Activated naive CD4-positive, alpha-beta T cell treated with anti-CD3 and anti-CD28 coated beads, Interleukin-2, amount 50 U/mL, for 24 hours (primary cell): ENCODE results near the gene FLOT2.
A peak's percentile ranks its signal among the peaks of the same experiment; 100 is the strongest.
"Not testable (repeated sequence)": the region's sequence is repeated elsewhere in the genome, so short reads cannot be mapped to it uniquely, and the experiment has no call there.

Experiments used
- H3K27ac Mint-ChIP-seq: one replicate; pipeline ENCODE4 v1.8.0; 2021; ENCODE audit warnings: mild to moderate bottlenecking, mixed read lengths
- H3K27me3 Mint-ChIP-seq: one replicate; pipeline ENCODE4 v1.8.0; 2021; ENCODE audit warnings: mixed read lengths
- H3K36me3 Mint-ChIP-seq: one replicate; pipeline ENCODE4 v1.8.0; 2021; ENCODE audit warnings: mixed read lengths
- H3K4me1 Mint-ChIP-seq: one replicate; pipeline ENCODE4 v1.8.0; 2021; ENCODE audit warnings: mixed read lengths
- H3K4me3 Mint-ChIP-seq: one replicate; pipeline ENCODE4 v1.8.0; 2021; ENCODE audit warnings: mild to moderate bottlenecking, mixed read lengths
- H3K9me3 Mint-ChIP-seq: one replicate; pipeline ENCODE4 v1.8.0; 2021; ENCODE audit warnings: mixed read lengths

Gene FLOT2

DNA sequence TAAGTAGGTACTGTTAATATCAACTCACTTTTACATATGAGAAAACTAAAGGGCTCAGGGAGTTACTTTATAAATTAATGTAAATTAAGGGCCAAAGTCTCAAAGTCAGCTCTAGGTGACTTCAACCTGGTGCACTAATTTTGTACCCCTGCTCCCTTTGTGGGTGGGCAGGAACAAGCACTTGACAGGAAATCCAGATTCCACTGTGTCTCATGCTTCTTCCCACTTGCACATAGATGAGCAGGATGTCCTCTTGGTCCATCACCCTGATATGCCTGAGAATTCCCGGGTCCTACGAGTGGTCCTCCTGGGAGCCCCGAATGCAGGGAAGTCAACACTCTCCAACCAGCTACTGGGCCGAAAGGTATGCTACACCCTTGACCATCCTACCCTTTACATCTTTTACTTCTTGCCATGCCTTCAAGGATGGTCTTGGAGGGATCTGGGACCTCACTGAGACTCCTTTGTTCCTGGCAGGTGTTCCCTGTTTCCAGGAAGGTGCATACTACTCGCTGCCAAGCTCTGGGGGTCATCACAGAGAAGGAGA is 41.4 kb downstream of the FLOT2 start:
- no peaks in the 10 kb centered on the region for H3K9me3 Mint-ChIP-seq
- peaks cover 25% of the 10 kb centered on the region for H3K4me1 Mint-ChIP-seq
- H3K27me3 Mint-ChIP-seq: no peaks in the 10 kb centered on the region
- H3K27ac Mint-ChIP-seq: no peak overlapping the region
- H3K36me3 Mint-ChIP-seq: peaks cover 8% of the 10 kb centered on the region
- peak overlapping the region; percentile 95 for H3K4me3 Mint-ChIP-seq

DNA sequence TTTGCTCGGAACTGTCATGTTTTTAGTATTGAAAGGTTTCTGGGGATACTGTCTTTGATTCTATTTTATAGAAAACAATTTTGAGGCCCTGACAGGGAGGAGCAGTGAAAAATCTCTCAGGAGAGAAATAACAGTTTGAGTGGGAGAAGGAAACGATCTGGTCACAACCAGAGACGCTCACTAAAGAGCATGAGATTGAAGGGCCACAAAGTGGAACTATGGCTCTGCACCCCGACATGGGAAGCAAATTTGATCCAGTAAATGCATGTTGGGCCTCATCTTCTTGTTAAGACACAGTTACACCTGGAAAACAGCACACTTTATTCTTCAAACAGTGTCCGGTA is 42.2 kb downstream of the FLOT2 start:
- peaks cover 8% of the 10 kb centered on the region for H3K36me3 Mint-ChIP-seq
- H3K4me1 Mint-ChIP-seq: peaks cover 25% of the 10 kb centered on the region
- H3K27ac Mint-ChIP-seq: peak overlapping the region; percentile 97
- no peaks in the 10 kb centered on the region for H3K9me3 Mint-ChIP-seq
- no peaks in the 10 kb centered on the region for H3K27me3 Mint-ChIP-seq
- peak overlapping the region; percentile 95 for H3K4me3 Mint-ChIP-seq

DNA sequence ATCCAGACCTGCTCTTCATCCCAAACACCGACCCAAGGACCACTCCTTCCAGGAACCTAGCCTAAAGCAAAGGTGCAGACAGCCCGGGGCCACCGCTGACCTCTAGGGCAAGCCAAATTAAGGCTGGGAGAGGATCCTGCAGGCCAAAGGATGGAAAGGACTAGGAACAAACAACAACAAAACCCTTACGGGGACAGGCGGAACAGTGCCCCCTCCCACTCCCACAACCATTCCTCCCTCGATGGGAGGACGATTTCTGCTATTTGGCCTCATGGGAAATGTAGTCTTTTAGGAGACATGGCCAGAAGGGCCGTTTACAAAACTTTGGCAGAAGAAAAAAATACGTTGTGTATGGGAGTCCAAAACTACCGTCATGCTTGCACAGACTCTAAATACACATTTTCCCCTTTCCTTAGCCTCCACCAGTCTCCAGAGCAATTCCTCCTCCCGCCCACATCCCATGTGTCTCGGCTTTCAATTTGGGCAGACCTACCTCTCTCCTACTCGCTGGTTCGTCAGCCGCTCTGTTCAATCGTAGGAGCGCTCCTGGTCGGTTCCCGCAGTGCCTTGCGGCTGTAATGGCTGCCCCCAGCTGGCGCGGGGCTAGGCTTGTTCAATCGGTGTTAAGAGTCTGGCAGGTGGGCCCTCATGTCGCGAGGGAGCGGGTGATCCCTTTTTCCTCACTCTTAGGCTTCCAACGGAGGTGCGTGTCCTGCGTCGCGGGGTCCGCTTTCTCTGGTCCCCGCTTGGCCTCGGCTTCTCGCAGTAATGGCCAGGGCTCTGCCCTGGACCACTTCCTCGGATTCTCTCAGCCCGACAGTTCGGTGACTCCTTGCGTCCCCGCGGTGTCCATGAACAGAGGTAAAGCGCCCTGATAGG is 42.8 kb downstream of the FLOT2 start, which contains the start of gene ERAL1:
TSS of gene ERAL1 (plus strand) at position 560 of the 879 bp plus-strand sequence. CDS start at position 579, 19 bp downstream.
- Mint-ChIP-seq H3K4me1 (peaks cover 25% of the 10 kb centered on the region), H3K9me3 (no peaks in the 10 kb centered on the region), H3K4me3 (peak within 1 kb of the TSS; percentile 95), H3K36me3 (peaks cover 8% of the 10 kb centered on the region), H3K27me3 (no peaks in the 10 kb centered on the region), H3K27ac (peak within 1 kb of the TSS; percentile 97)

DNA sequence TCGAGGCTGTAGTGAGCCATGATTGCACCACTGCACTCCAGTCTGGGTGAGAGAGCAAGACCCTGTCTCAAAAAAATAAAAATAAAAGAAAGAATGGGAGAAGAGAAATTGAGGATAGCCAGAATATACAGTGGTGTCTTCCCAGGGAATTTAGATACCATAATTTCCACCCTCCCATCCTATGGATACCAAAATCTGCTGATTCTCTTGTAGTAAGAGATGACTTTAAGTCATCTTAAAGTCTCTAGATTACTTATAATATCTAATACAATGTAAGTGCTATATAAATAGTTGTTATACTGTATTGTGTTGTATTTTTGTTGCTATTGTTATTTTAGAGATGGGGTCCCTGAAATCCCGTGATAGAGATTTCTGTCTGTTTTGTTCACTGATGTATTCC is 44.2 kb downstream of the FLOT2 start:
- H3K36me3 Mint-ChIP-seq: peaks cover 4% of the 10 kb centered on the region
- H3K4me3 Mint-ChIP-seq: peak overlapping the region; percentile 36
- peaks cover 26% of the 10 kb centered on the region for H3K4me1 Mint-ChIP-seq
- no peak overlapping the region for H3K27ac Mint-ChIP-seq
- no peaks in the 10 kb centered on the region for H3K9me3 Mint-ChIP-seq
- no peaks in the 10 kb centered on the region for H3K27me3 Mint-ChIP-seq

DNA sequence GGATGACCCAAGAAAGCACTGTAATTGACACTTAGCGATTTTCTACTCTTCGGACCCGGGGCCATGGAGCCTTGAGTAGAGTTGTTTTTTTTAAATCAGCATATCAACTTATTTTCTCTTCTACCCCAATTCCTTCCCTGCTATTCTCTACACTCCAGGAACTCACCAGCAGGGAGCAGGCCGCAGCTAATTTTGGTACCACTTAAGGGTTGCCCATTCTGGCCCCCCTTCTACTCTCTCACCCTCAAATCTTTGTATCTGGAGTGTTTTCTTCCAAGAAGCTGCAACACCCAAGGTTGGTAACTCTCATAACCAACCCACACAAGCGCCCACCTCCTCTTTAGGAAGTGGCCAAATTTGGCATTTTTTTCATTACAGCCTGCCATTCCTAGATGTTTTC is 48.3 kb downstream of the FLOT2 start:
- Mint-ChIP-seq H3K4me1 (peaks cover 4% of the 10 kb centered on the region), H3K4me3 (no peak overlapping the region), H3K27me3 (no peaks in the 10 kb centered on the region), H3K36me3 (no peaks in the 10 kb centered on the region), H3K9me3 (no peaks in the 10 kb centered on the region), H3K27ac (no peak overlapping the region)

DNA sequence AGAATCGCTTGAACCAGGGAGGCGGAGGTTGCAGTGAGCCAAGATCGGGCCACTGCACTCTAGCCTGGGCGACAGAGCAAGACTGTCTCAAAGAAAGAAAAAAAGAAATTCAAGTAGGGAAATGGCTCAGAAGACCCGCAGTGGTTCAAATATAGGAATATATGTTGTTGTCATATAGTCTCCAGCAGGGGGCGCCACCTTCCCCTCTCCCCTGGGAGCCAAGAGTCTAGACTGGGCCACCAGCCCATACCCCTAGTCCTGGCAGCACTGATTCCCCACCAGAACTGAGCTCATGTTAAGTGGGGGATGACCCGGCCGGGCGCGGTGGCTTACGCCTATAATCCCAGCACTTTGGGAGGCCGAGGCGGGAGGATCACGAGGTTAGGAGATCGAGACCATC is 48.9 kb downstream of the FLOT2 start:
- not testable (repeated sequence) for H3K4me1 Mint-ChIP-seq, H3K27ac Mint-ChIP-seq, H3K36me3 Mint-ChIP-seq, H3K27me3 Mint-ChIP-seq, H3K4me3 Mint-ChIP-seq, H3K9me3 Mint-ChIP-seq

DNA sequence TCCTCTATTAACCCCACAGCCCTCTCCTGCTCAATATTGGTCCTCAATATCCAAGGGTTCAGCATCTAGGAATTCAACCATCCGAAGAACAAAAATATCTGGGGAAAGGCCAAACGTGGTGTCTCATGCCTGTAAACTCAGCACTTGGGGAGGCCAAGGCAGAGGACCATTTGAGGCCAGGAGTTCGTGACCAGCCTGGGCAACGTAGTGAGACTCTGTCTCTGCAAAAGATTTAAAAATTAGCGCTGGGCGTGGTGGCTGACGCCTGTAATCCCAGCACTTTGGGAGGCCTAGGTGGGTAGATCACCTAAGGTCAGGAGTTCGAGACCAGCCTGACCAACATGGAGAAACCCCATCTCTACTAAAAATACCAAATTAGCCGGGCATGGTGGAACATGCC is 50.8 kb downstream of the FLOT2 start:
- not testable (repeated sequence) for H3K27ac Mint-ChIP-seq, H3K9me3 Mint-ChIP-seq, H3K36me3 Mint-ChIP-seq, H3K4me1 Mint-ChIP-seq, H3K27me3 Mint-ChIP-seq, H3K4me3 Mint-ChIP-seq

DNA sequence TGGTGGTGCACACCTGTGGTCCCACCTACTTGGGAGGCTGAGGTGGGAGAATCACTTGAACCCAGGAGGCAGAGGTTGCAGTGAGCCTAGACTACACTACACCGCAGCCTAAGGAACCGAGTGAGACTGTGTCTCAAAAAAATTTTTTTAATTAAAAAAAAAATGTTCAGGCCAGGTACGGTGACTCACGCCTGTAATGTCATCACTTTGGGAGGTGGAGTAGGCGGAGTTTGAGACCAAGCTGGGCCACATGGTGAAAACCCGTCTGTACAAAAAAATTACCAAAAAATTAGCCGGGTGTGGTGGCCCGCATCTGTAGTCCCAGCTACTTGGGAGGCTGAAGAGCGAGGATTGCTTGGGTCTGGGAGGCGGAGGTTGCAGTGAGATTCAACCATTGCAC is 51.3 kb downstream of the FLOT2 start:
- no peaks in the 10 kb centered on the region for H3K27me3 Mint-ChIP-seq
- H3K4me1 Mint-ChIP-seq: peaks cover 12% of the 10 kb centered on the region
- H3K27ac Mint-ChIP-seq: no peak overlapping the region
- H3K9me3 Mint-ChIP-seq: no peaks in the 10 kb centered on the region
- H3K36me3 Mint-ChIP-seq: no peaks in the 10 kb centered on the region
- H3K4me3 Mint-ChIP-seq: no peak overlapping the region

DNA sequence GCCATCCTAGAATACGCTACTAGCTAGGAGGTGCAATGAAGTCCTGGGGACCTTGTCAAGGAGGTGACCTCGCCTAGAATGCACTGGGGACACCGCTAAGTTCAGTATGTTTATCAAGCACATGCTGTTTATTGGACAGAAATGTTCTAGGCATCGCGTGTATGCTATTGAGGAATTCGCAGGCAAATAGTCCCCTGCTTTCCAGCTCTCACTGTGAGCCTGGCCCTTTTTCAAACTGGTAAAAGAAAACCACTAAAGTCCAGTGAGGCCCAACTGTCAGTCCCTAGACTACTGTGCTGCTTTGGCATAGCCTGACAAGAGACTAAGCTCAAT is 53.8 kb downstream of the FLOT2 start:
- Mint-ChIP-seq H3K27me3 (no peaks in the 10 kb centered on the region), H3K9me3 (no peaks in the 10 kb centered on the region), H3K4me3 (peak overlapping the region; percentile 59), H3K27ac (no peak overlapping the region), H3K36me3 (no peaks in the 10 kb centered on the region), H3K4me1 (peaks cover 23% of the 10 kb centered on the region)

DNA sequence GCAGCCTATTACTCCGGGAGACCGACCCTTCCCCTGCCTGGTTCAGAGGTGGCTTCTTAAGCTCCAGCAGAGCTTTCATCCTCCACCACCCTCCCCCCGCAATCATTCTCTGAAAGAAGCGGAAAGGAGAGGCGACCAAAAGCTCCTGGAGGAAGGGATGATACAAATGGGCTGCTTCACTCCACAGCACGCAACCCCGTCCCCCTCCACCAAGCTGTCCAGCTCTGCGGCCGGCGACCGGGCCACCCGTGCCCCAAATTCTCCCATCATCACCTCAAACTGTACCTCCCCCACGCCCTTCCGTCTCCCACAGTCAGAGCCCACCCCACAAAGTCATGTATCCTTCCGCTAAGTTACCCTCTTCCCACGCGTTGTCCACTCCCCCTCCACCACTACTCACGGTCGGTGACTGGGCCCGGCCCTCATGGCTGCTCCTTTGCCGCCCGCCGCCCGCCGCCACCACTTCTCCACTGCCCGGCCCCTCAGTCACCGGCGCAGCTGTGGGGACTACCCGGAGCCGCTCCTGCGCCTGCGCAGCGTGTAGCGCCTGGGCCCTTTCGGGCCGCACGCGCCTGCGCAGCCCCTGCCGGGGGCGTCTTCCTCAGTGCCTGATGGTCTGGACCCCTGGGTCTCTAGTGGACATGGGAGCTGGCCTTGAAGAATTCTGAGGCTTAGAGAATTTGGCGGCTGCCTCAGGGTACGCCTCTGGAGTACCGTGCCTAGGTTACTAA is 55.1 kb downstream of the FLOT2 start, which contains the start of gene FAM222B:
TSS of gene FAM222B (minus strand) at position 509 of the 731 bp plus-strand sequence. CDS start 76,123 bp downstream, outside the sequence.
- Mint-ChIP-seq H3K4me1 (peaks cover 23% of the 10 kb centered on the region), H3K4me3 (peak within 1 kb of the TSS; percentile 99), H3K9me3 (no peaks in the 10 kb centered on the region), H3K27me3 (no peaks in the 10 kb centered on the region), H3K27ac (peak within 1 kb of the TSS; percentile 95), H3K36me3 (no peaks in the 10 kb centered on the region)

DNA sequence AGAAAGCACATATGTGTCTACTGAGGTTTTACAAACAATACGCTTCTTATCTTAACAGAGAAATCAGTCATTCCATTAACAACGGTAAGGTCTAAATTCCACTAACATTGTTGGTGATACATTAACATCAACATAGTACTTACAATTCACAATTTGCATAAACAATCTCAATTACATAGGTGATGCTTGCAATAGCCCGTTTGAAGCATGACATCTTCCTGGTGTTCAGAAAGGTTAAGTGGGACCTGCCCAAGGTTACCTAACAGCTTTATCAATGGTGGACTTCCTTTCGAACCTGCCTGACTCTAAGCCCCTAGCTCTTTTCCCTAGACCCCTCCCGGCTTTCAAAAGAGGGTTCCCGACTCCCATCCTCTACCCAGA is 55.6 kb downstream of the FLOT2 start:
- Mint-ChIP-seq H3K4me3 (peak overlapping the region; percentile 99), H3K27me3 (no peaks in the 10 kb centered on the region)

DNA sequence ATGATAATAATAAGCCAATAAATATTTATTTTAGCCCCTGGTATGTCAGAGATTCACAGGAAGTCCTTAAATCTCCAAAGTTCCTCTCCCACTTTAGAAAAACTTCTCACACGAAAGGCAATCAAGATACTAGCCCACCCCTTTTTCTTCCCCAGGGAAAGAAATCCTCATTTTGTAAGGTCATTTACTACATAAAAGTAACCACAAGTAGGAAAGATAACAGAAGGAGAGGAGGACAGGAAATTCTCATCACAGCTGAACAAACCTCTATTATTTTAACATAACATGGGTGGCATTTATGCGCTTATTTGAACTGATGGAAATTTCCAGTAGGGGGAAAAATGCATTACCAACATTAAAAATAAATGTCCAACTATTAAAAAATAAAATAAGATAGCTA is 58.3 kb downstream of the FLOT2 start:
- H3K27ac Mint-ChIP-seq: no peak overlapping the region
- no peak overlapping the region for H3K4me3 Mint-ChIP-seq
- H3K27me3 Mint-ChIP-seq: no peaks in the 10 kb centered on the region

More for the DNA sequence above, 55.6 kb downstream of the FLOT2 start:
- peaks cover 23% of the 10 kb centered on the region for H3K4me1 Mint-ChIP-seq
- no peaks in the 10 kb centered on the region for H3K9me3 Mint-ChIP-seq
- H3K27ac Mint-ChIP-seq: peak overlapping the region; percentile 95
- H3K36me3 Mint-ChIP-seq: no peaks in the 10 kb centered on the region

DNA sequence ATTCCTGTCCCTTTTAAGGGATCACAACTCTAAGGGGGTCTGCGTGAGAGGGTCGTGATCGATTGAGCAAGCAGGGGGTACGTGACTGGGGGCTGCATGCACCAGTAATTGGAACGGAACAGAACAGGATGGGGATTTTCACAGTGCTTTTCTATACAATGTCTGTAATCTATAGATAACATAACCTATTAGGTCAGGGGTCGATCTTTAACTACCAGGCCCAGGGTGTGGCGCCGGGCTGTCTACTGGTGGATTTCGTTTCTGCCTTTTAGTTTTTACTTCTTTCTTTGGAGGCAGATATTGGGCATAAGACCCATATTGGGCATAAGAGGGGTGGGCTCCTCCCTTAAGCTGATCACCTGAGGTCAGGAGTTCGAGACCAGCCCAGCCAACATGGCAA is 61.0 kb downstream of the FLOT2 start:
- not testable (repeated sequence) for H3K36me3 Mint-ChIP-seq, H3K4me3 Mint-ChIP-seq, H3K27me3 Mint-ChIP-seq, H3K9me3 Mint-ChIP-seq, H3K27ac Mint-ChIP-seq
- peaks cover 35% of the 10 kb centered on the region for H3K4me1 Mint-ChIP-seq

More for the DNA sequence above, 58.3 kb downstream of the FLOT2 start:
- Mint-ChIP-seq H3K9me3 (no peaks in the 10 kb centered on the region), H3K36me3 (peaks cover 1% of the 10 kb centered on the region), H3K4me1 (peaks cover 32% of the 10 kb centered on the region)

DNA sequence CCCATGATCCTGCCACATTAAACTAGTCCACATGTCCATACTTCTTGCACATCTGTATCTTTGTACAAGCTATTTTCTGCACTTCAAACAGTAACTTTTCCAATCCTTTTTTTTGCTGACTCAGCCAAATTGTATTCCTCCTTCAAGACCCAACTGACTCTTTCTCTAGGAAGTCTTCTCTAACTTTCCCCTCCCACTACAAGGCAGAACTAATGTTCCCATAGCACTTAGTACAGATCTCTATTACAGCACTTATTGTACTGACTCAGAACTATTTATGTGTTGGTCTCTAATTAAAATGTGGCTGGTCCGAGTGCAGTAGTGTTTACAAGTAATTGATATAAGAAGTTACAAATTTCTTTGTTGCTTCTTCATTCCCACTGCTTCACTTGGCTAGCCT is 63.1 kb downstream of the FLOT2 start:
- H3K27ac Mint-ChIP-seq: no peak overlapping the region
- peaks cover 10% of the 10 kb centered on the region for H3K36me3 Mint-ChIP-seq
- H3K4me1 Mint-ChIP-seq: peaks cover 24% of the 10 kb centered on the region
- no peaks in the 10 kb centered on the region for H3K9me3 Mint-ChIP-seq
- H3K4me3 Mint-ChIP-seq: no peak overlapping the region
- H3K27me3 Mint-ChIP-seq: no peaks in the 10 kb centered on the region
